ENCODE data around the gene MRS2. TPM values are rescaled to one million over a fixed set of nuclear protein-coding genes. Genes with fewer than 3 reads are reported as not detected.
"Not testable (repeated sequence)": the region's sequence is repeated elsewhere in the genome, so short reads cannot be mapped to it uniquely, and the experiment has no call there.

The MRS2 gene
- total and polyA plus RNA-seq, 8 donors = 7.4 to 17.4 (median 12.6) TPM

DNA sequence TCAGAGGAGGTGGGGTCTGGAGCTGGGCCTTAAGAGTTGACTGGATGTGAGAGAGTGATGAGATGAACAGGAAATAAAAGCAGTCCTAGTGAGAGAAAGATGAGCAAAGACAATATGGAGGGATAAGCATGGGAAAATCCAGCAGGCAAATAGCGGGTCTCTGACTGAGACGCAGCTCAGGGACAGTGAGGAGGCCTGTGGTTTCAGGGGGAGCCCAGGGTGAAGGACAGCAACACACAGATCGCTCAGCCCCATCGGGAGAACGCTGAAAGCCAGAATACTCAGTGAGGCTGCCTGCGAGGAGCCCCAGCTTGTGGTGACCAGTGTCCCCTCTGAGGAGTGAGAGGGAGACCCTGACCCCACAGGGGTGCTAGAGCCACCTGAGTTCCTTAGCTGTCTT lies 28.1 kb upstream of the MRS2 start:
- Histone ChIP-seq H3K4me1 (no peaks in the 10 kb centered on the region), H3K27ac (no peak overlapping the region), H3K9me3 (no peaks in the 10 kb centered on the region), H3K4me3 (no peak overlapping the region), H3K36me3 (no peaks in the 10 kb centered on the region), H3K27me3 (no peaks in the 10 kb centered on the region)
- intact Hi-C loops (cut with DNase I) = no loop called here
- TF ChIP-seq, protein P1, sequence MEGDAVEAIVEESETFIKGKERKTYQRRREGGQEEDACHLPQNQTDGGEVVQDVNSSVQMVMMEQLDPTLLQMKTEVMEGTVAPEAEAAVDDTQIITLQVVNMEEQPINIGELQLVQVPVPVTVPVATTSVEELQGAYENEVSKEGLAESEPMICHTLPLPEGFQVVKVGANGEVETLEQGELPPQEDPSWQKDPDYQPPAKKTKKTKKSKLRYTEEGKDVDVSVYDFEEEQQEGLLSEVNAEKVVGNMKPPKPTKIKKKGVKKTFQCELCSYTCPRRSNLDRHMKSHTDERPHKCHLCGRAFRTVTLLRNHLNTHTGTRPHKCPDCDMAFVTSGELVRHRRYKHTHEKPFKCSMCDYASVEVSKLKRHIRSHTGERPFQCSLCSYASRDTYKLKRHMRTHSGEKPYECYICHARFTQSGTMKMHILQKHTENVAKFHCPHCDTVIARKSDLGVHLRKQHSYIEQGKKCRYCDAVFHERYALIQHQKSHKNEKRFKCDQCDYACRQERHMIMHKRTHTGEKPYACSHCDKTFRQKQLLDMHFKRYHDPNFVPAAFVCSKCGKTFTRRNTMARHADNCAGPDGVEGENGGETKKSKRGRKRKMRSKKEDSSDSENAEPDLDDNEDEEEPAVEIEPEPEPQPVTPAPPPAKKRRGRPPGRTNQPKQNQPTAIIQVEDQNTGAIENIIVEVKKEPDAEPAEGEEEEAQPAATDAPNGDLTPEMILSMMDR (IDR thresholded peaks at IDR 0.05) = no peak
- ATAC-seq (no peak), DNase-seq (no peak), FAIRE-seq (no peak)
- 91 to 92% methylated on average over 6 of the region's 6 CpGs for whole genome bisulfite sequencing, 2 donors

DNA sequence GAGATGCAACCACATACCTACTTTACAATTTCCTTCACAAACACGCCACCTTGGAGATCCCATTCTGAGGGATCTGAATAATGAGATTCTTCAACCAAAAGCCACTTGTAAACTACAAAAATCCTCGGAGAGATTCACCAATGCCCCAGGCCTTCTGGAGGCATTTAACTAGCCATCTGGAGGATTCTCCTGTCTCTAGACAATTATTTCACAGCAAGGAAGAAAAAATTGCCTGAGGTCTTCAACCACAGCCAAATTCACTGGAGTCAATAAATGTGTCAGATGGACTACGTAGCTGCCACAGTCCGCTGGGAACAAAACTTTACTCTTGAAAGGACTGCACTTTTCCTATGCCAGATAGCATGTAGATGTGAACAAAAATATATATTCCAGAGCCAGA lies 25.9 kb upstream of the MRS2 start:
- WGBS, 2 donors = 41 to 62% methylated on average over 4 of the region's 4 CpGs
- no peak for ATAC-seq
- H3K4me3 ChIP-seq = no peak overlapping the region
- no peak for DNase-seq
- no peak for FAIRE-seq
- H3K9me3 ChIP-seq = no peaks in the 10 kb centered on the region
- H3K4me1 ChIP-seq = no peaks in the 10 kb centered on the region
- H3K36me3 ChIP-seq = no peaks in the 10 kb centered on the region
- no peaks in the 10 kb centered on the region for H3K27me3 ChIP-seq
- intact Hi-C loops (cut with DNase I) = no loop called here
- H3K27ac ChIP-seq = no peak overlapping the region
- TF ChIP-seq, protein P1 (IDR thresholded peaks at IDR 0.05) = no peak

DNA sequence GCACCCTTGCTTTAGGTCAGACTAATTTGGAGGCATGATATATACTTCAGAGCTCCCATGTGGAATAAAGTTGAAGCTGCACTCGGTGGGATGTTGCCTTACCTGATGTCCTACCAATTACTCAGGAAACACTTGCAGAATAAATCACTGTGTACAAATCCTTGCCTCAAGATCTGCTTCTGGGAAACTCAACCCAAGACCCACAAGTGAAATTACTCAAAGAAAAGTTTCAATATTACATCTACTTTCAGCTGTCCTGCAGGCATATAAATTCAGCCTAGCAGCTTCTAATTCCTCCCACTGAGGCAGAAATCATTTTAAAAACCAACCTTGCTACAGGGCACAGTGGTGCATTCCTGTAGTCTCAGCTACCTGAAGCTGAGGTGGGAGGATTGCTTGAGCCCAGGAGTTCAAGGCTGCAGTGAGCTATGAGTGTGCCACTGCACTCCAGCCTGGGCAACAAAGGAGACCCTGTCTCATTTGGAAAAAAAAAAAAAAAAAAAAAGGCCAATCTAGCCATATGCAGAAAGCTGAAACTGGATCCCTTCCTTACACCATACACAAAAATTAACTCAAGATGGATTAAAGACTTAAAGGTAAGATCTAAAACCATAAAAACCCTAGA lies 24.2 kb upstream of the MRS2 start:
- no peak for ATAC-seq
- TF ChIP-seq, protein P1 (IDR thresholded peaks at IDR 0.05) = no peak
- FAIRE-seq = no peak
- Histone ChIP-seq H3K27ac (no peak overlapping the region), H3K36me3 (no peaks in the 10 kb centered on the region), H3K27me3 (no peaks in the 10 kb centered on the region), H3K9me3 (no peaks in the 10 kb centered on the region), H3K4me3 (no peak overlapping the region), H3K4me1 (no peaks in the 10 kb centered on the region)
- WGBS, 2 donors = 58 to 67% methylated on average over 1 of the region's 1 CpG
- DNase-seq = no peak
- intact Hi-C loops (cut with DNase I) = no loop called here

DNA sequence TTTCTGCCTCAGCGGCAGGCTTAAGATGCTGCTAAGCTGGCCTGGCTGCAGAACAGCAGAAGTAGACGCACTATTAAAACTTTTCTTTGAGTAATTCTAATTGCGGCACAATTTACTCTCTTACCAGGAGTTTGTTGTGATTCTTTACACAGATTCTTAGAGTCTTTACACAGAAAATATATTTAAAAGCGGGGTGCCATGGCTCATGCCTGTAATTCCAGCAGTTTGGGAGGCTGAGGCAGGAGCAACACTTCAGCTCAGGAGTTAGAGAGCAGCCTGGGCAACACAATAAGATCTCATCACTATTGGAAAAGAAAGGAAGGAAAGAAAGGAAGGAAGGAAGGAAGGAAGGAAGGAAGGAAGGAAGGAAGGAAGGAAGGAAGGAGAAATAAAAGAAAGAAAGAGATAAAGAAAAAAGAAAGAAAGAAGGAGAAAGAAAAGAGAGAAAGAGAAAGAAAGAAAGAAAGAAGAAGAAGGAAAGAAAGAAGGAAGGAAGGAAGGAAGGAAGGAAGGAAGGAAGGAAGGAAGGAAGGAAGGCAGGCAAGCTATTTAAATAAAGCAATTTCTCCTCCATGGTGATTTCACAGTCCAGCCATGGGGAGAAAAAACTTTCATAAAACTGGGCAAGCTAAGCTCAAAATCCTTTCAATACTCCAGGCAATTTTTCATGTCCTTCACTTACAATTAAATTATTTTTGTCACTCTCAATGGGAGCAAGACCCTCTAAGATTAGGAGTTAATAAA lies 21.1 kb upstream of the MRS2 start:
- FAIRE-seq = no peak
- H3K27ac ChIP-seq = peak overlapping the region in 3 of 4 donors; percentile 39 to 78 (median 75)
- ATAC-seq = no peak
- 84 to 87% methylated on average over 4 of the region's 4 CpGs for WGBS, 2 donors
- no peaks in the 10 kb centered on the region for H3K9me3 ChIP-seq
- intact Hi-C loops (cut with DNase I) = loop anchor here in 1 of 3 donors (10.0 kb wide), 1 partner anchor 97 kb away; no protein-coding TSS in a partner anchor
- peak overlapping the region in 1 of 4 donors; percentile 2 for H3K4me3 ChIP-seq
- no peaks in the 10 kb centered on the region for H3K27me3 ChIP-seq
- no peaks in the 10 kb centered on the region for H3K36me3 ChIP-seq
- no peaks in the 10 kb centered on the region for H3K4me1 ChIP-seq
- TF ChIP-seq, protein P1 (IDR thresholded peaks at IDR 0.05) = no peak
- no peak for DNase-seq

DNA sequence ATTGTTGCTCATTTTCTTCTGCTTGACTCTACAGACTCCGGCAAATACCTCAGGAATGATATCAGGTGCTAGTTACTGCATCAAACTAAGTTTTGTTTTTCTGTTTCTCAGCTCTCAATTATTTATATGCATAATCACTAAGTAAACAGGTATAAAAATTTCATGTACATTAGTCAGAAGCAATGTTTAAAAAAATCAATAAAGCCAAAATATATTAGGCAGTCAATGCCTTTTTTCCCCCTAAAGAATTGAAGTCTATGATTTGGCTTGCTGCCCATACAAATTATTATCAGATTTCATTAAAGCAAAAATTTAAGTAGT lies 20.6 kb upstream of the MRS2 start:
- WGBS, 2 donors = 54 to 57% methylated on average over 1 of the region's 1 CpG
- no peaks in the 10 kb centered on the region for H3K36me3 ChIP-seq
- intact Hi-C loops (cut with DNase I) = loop anchor here in 1 of 3 donors (10.0 kb wide), 1 partner anchor 97 kb away; no protein-coding TSS in a partner anchor
- peak overlapping the region in 1 of 4 donors; percentile 2 for H3K4me3 ChIP-seq
- no peak for DNase-seq
- no peaks in the 10 kb centered on the region for H3K4me1 ChIP-seq
- no peak for FAIRE-seq
- TF ChIP-seq, protein P1 (IDR thresholded peaks at IDR 0.05) = no peak
- no peaks in the 10 kb centered on the region for H3K9me3 ChIP-seq
- ATAC-seq = peak; percentile 35 to 47 (median 43)
- H3K27ac ChIP-seq = peak overlapping the region in 3 of 4 donors; percentile 75 to 79 (median 78)
- no peaks in the 10 kb centered on the region for H3K27me3 ChIP-seq

DNA sequence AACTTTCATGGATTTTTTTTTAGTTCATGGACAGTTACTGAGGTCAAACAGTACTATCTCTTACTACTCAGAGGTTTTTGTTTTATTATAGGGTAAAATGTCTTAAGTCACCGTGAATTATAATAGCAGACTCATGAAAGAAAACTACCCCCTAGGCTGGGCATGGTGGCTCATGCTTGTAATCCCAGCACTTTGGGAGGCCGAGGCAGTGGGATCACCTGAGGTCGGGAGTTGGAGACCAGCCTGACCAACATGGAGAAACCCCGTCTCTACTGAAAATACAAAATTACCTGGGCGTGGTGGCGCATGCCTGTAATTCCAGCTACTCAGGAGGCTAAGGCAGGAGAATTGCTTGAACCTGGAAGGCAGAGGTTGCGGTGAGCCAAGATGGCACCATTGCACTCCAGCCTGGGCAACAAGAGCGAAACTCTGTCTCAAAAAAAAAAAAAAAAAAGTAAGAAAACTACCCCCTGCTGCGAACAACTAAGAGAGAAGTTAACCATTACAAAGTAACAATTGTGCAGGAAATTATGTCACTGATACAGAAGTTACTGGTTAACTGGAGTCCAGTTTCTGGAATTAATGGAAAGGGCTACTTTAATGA lies 19.7 kb upstream of the MRS2 start:
- not testable (repeated sequence) for FAIRE-seq, H3K4me1 ChIP-seq

More for the DNA sequence above, 19.7 kb upstream of the MRS2 start:
- H3K27ac ChIP-seq = peak overlapping the region in 3 of 4 donors; percentile 75 to 79 (median 78)
- peak; percentile 67 to 81 (median 77) for ATAC-seq
- DNase-seq, H3K27me3 ChIP-seq, H3K9me3 ChIP-seq, H3K4me3 ChIP-seq, H3K36me3 ChIP-seq: not testable (repeated sequence)
- WGBS, 2 donors = 69 to 74% methylated on average over 9 of the region's 9 CpGs
- intact Hi-C loops (cut with DNase I) = loop anchor here in 1 of 3 donors (10.0 kb wide), 1 partner anchor 98 kb away; no protein-coding TSS in a partner anchor

Measured in pancreas (tissue), 10 donors.